ENCODE measurements around the gene UGT1A1.
"Not testable (repeated sequence)": the region's sequence is repeated elsewhere in the genome, so short reads cannot be mapped to it uniquely, and the experiment has no call there.

The UGT1A1 gene

GRCh38 chr2:233760043-233760442 is at the start of gene UGT1A1:
Gene UGT1A1 (plus strand): TSS chr2:233760270. CDS start chr2:233760288, 18 bp downstream.
- DNase-seq: no peak

DNA sequence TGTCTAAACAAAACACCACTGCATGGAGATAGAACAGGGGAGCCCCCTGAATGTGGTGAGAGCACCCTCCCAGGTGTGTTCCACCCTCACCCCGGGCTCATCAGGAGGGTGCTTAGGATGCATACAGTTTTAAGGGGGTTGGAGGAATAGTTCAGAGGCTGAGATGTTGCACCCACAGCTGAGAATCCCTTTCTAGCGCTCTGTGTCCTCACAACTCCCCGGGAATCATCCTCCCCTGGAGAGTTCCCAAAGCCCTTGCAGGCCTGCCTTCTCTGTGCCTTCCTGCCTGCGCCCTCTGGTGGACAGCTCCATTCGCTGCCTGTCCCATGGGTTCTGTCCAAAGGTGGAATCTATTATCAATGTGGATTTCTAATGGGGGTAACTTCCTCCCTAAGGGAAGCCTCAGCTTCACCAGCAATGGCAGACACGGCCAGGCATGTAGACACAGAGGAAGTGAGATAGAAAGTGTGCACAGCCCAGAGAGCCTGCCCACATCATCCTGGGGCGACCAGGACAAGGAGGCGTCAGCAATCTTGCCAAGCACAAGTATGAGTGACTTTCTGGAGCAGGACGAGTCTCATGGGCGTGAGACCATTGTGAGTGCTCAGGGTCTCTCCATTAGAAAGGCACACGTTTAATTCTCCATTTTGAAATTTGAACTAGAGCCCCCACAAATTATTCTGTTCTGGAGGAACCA is 48.6 kb upstream of the UGT1A1 start:
- DNase-seq: peak; percentile 30 to 38

DNA sequence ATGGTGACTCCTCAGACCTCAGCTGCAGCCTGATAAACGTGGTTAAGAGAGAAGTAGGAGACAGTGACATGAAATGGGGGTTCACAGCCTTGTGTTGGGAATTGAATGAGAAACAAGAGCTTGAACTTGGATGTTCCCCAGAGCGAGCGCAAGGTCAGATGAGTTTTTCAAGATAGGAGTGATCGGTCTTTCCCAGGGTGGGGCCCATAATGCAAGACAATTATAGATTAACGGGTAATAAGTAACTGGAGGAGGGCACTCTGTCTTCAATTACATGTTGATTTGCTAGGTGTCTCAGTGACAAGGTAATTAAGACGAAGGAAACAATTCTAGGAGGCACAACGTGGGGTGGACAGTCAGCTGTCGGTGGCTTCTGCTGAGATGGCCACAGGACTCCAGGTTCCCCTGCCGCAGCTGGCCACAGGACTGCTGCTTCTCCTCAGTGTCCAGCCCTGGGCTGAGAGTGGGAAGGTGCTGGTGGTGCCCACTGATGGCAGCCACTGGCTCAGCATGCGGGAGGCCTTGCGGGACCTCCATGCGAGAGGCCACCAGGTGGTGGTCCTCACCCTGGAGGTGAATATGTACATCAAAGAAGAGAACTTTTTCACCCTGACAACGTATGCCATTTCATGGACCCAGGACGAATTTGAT is 47.3 kb upstream of the UGT1A1 start, which contains the start of gene UGT1A5:
TSS of gene UGT1A5 (plus strand) at position 297 of the 651 bp plus-strand sequence. CDS start at position 382, 85 bp downstream.
- DNase-seq: no peak

DNA sequence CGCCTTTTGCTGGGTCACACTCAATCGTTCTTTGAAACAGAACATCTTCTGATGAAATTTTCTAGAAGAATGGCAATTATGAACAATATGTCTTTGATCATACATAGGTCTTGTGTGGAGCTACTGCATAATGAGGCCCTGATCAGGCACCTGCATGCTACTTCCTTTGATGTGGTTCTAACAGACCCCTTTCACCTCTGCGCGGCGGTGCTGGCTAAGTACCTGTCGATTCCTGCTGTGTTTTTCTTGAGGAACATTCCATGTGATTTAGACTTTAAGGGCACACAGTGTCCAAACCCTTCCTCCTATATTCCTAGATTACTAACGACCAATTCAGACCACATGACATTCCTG is 46.8 kb upstream of the UGT1A1 start:
- DNase-seq: no peak

DNA sequence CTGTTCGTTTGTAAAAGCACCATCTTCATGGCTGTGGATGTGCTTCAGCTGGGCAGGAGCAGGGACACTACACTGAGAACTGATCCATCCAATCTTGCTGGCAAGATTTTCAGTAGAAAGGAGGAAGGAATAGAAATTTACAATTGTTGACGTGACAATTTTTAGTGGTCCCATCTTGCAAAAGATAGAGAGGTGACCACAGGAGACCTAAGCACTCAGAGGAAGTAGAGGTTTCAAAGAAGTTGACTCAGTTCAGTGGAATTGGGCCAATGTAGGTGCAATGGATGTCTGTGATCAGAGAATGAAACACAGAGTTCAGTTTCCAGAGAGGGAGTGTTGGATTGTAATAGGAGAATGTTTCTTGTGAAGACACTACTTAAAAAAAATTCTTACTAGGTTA is 45.9 kb upstream of the UGT1A1 start:
- DNase-seq: no peak

- no peak for DNase-seq
Measured at GRCh38 chr2:233718552-233718951, 41.5 kb upstream of the UGT1A1 start, which contains the start of gene UGT1A4. Gene UGT1A4 (plus strand): TSS chr2:233718736. CDS start chr2:233718821, 85 bp downstream.

DNA sequence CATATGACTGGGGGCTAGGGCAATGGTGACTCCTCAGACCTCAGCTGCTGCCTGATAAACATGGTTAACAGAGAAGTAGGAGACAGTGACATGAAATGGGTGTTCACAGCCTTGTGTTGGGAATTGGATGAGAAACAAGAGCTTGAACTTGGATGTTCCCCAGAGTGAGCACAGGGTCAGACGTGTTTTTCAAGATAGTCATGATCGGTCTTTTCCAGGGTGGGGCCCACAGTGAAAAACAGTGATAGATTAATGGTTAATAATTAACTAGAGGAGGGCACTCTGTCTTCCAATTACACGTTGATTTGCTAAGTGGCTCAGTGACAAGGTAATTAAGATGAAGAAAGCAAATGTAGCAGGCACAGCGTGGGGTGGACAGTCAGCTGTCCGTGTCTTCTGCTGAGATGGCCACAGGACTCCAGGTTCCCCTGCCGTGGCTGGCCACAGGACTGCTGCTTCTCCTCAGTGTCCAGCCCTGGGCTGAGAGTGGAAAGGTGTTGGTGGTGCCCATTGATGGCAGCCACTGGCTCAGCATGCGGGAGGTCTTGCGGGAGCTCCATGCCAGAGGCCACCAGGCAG is 31.3 kb upstream of the UGT1A1 start, which contains the start of gene UGT1A3:
TSS of gene UGT1A3 (plus strand) at position 320 of the 579 bp plus-strand sequence. CDS start at position 405, 85 bp downstream.
- no peak for DNase-seq

DNA sequence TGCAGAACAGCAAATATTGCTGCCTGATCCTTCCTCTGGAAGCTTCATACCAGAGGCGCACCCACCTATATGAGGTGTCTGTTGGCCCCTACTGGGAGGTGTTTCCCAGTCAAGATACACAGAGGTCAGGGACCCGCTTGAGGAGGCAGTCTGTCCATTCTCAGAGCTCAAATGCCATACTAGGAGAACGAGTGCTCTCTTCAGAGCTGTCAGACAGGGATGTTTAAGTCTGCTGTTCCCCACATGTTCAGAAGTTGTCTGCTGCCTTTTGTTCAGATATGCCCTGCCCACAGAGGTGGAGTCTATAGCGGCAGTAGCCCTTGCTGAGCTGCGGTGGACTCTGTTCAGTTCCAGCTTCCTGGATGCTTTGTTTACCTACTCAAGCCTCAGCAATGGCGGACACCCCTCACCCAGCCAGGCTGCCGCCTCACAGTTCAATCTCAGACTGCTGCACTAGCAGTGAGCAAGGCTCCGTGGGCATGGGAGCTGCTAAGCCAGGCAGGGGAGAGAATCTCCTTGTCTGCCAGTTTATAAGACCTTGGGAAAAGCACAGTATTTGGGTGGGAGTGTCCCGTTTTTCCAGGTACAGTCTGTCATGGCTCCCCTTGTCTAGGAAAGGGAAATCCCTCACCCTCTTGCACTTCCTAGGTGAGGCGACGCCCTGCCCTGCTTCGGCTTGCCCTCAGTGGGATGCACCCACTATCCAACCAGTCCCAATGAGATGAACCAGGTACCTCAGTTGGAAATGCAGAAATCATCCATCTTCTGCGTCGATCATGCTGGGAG is 23.0 kb upstream of the UGT1A1 start:
- not testable (repeated sequence) for DNase-seq

- no peak for DNase-seq
Measured at GRCh38 chr2:233740870-233741269, 19.2 kb upstream of the UGT1A1 start.

DNA sequence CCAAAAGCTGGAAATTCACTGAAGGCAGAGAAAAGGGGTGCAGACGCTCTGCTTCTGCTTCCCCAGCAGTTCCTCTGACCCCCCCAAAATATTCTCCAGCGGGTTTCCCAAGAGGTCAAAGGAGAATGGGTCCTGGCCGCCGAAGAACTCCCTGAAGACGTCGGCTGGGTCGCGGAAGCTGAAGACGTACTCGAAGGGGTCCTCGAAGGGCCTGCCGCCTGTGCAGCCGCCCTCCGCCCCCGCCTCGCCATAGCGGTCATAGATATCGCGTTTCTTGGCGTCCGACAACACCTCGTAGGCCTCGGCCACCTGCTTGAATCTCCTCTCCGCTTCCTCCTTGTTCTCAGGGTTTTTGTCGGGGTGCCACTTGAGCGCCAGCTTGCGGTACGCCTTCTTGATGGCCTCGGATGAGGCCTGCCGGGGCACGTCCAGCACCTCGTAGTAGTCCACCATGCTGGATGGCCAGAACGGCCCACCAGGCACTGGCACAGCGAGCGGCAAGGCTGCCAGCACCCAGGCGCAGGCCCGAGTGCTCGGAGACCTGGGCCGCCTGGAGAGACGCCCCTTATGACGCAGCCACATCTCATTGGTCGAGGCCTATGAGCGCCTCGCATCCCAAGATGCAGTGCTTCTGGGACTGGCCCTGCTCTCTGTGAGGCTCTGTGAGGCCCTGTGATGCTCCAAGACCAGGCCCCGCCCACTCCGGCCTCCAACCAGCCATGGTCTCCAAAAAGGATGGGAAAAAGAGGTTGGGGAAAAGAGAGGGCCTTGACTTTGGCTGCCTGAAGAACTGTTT is 16.4 kb upstream of the UGT1A1 start:
- no peak for DNase-seq

GRCh38 chr2:233745073-233745755 is 14.9 kb upstream of the UGT1A1 start:
- no peak for DNase-seq

DNA sequence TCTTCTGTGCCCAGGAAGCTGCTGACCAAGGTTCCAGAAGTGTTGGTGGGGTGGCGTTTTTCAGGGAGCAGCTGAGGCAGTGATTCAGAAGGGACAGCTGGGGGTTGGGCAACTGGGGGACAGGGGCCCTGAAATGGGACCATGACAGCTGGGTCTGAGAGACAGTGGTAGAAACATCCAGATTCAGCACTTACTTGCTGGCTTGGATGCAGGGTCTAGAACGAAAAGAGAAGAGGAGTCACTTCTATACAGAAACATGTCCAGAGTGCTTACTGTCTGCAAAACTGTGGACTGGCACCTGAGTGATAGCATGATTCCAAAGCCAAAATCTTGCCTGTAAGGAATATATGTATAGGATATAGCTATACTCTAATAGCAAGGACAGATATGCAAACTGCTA is 14.2 kb upstream of the UGT1A1 start:
- not testable (repeated sequence) for DNase-seq

DNA sequence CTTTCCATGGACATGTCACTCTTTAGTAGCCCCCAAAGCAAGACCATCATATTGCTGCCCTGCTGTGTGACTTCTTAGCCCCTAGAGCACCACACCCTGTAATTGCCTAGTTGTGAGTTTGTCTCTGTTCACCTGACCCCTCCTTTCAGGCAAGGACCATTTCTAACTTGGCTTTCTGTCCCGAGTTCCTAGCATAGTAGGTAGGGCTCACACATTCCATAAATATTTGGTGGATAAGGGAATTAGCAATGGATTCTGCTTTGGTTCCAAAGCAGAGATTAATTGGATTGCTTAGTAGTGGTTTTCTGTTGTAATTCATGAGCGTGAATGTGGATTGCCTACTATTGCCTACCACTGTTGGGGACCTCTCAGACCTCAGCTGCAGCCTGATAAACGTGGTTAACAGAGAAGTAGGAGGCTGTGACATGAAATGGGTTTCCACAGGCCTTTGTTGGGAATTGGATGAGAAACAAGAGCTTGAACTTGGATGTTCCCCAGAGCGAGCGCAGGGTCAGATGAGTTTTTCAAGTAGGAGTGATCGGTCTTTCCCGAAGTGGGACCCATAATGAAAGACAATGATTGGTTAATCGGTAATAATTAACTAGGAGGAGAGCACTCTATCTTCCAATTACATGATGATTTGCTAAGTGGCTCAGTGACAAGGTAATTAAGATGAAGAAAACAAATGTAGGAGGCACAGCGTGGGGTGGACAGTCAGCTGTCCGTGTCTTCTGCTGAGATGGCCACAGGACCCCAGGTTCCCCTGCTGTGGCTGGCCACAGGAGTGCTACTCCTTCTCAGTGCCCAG is 13.4 kb upstream of the UGT1A1 start:
- no peak for DNase-seq

GRCh38 chr2:233747283-233747544 is 12.9 kb upstream of the UGT1A1 start:
- DNase-seq: no peak

DNA sequence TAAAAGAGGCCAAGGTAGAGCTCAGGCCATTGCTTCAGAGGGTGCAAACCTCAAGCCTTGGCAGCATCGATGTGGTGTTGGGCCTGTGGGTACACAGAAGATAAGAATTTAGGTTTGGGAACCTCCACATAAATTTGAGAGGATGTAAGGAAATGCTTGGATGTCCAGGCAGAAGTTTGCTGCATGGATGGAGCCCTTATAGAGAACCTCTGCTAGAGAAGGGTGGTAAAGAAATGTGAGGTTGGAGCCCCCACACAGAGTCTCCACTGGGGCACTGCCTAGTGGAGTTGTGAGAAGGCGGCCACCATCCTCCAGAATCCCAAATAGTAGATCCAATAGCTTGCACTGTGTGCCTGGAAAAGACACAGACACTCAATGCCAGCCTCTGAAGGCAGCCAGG is 9.4 kb upstream of the UGT1A1 start:
- not testable (repeated sequence) for DNase-seq

DNA sequence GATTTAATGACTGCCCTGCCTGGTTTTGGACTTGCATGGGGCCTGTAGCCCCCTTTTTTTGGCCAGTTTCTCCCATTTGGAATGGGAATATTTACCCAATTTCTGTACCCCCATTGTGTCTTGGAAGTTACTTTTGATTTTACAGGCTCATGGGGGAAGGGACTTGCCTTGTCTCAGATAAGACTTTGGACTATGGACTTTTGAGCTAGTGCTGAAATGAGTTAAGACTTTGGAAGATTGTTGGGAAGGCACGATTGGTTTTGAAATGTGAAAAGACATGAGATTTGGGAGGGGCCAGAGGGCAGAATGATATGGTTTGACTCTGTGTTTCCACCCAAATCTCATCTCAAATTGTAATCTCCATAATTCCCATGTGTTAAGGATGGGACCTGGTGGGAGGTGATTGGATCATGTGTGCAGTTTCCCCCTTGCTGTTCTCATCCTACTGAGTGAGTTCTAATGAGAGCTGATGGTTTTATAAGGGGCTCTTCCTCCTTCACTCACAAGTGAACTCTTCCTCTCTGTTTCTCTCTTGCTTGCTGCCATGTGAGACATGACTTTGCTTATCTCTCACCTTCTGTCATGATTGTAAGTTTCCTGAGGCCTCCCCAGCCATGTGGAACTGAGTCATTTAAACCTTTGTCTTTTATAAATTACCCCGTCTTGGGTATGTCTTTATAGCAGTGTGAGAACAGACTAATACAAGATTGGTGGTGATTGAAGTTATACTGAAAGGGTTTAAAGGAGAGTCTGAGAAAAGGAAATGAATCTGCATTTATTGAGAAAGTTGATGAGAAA is 8.7 kb upstream of the UGT1A1 start:
- DNase-seq: not testable (repeated sequence)

DNA sequence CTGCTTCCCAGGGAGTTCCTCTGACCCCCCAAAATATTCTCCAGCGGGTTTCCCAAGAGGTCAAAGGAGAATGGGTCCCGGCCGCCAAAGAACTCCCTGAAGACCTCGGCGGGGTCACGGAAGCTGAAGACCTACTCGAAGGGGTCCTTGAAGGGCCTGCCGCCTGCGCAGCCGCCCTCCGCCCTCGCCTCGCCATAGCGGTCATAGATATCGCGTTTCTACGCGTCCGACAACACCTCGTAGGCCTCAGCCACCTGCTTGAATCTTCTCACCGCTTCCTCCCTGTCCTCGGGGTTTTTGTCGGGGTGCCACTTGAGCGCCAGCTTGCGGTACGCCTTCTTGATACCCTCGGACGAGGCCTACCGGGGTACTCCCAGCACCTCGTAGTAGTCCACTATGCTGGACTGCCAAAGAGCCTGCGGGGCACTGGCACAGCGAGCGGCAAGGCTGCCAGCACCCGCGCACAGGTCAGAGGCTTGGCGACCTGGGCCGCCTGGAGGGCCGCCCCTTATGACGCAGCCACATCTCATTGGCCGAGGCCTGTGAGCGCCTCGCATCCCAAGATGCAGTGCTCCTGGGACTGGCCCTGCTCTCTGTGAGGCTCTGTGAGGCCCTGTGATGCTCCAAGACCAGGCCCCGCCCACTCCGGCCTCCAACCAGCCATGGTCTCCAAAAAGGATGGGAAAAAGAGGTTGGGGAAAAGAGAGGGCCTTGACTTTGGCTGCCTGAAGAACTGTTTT is 5.0 kb upstream of the UGT1A1 start:
- DNase-seq: no peak

- no peak for DNase-seq
Measured at GRCh38 chr2:233756429-233757081, 3.5 kb upstream of the UGT1A1 start.

- no peak for DNase-seq
Measured at GRCh38 chr2:233758141-233758540, 1.9 kb upstream of the UGT1A1 start.

All from AML-193 (cell line).